ENCODE data around the gene LRRC49.

DNA sequence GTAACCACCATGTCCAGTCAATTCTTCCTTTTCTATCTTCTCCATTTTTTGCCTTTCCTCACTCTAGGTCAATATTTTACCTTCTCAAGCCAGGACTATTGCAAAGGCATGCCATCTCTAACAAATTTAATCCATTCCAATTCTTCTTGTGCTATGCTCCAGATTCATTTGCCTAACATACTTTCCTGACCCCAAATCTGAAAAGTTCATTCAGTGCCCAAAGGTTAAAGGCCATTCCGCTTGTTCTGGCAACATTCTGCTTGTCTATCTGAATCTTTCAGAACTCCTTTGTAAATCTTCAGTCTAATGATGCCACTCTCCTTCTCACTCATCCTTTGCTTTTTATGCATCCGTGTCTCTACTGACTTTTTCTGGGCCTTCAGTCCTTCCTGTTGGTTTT, 15.9 kb upstream of the LRRC49 start:
- TF ChIP-seq, protein P1, sequence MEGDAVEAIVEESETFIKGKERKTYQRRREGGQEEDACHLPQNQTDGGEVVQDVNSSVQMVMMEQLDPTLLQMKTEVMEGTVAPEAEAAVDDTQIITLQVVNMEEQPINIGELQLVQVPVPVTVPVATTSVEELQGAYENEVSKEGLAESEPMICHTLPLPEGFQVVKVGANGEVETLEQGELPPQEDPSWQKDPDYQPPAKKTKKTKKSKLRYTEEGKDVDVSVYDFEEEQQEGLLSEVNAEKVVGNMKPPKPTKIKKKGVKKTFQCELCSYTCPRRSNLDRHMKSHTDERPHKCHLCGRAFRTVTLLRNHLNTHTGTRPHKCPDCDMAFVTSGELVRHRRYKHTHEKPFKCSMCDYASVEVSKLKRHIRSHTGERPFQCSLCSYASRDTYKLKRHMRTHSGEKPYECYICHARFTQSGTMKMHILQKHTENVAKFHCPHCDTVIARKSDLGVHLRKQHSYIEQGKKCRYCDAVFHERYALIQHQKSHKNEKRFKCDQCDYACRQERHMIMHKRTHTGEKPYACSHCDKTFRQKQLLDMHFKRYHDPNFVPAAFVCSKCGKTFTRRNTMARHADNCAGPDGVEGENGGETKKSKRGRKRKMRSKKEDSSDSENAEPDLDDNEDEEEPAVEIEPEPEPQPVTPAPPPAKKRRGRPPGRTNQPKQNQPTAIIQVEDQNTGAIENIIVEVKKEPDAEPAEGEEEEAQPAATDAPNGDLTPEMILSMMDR (IDR thresholded peaks at IDR 0.05; ENCODE audit: low read depth, low read length, poor library complexity, severe bottlenecking): no peak
- TF ChIP-seq EZH2phosphoT487 (IDR thresholded peaks at IDR 0.05; ENCODE audit: borderline replicate concordance, low read length): no peak
